GM23248 (cell line): ENCODE results near the gene INTS3. TPM values are rescaled to one million over a fixed set of nuclear protein-coding genes. Genes with fewer than 3 reads are reported as not detected.

Source experiments
- DNase-seq: peaks from one replicate; pipeline ENCODE4 v3.0.0-alpha.2; 2015
- H2AFZ ChIP-seq: fragments of 200-600 bp; sonication (generic); 2 replicates; pipeline ENCODE4 v1.6.1; 2016; ENCODE audit warnings: antibody characterized with exemption
- H3F3A ChIP-seq: fragments of 200-600 bp; sonication (generic); 2 replicates; pipeline ENCODE4 v1.6.1; 2016; ENCODE audit warnings: mild to moderate bottlenecking, antibody characterized with exemption, mixed run types; ENCODE audit not compliant: insufficient read depth
- H3K27ac ChIP-seq: fragments of 200-600 bp; sonication (generic); 2 replicates; pipeline ENCODE4 v1.5.1; 2016; ENCODE audit warnings: mild to moderate bottlenecking
- H3K27me3 ChIP-seq: fragments of 200-600 bp; sonication (generic); replicated peaks from 2 replicates; pipeline ENCODE4 v1.6.1; 2016; ENCODE audit warnings: mild to moderate bottlenecking; ENCODE audit not compliant: insufficient read depth
- H3K36me3 ChIP-seq: fragments of 200-600 bp; sonication (generic); 2 replicates; pipeline ENCODE4 v1.6.1; 2016; ENCODE audit warnings: low read depth, mild to moderate bottlenecking
- H3K4me1 ChIP-seq: fragments of 200-600 bp; sonication (generic); 2 replicates; pipeline ENCODE4 v1.6.1; 2016; ENCODE audit warnings: mild to moderate bottlenecking; ENCODE audit not compliant: insufficient read depth
- H3K4me2 ChIP-seq: fragments of 200-600 bp; sonication (generic); one replicate; pipeline ENCODE4 v1.6.1; 2016; ENCODE audit warnings: mild to moderate bottlenecking; ENCODE audit not compliant: unreplicated experiment
- H3K4me3 ChIP-seq: fragments of 200-600 bp; sonication (generic); 2 replicates; pipeline ENCODE4 v1.5.1; 2016; ENCODE audit warnings: mild to moderate bottlenecking
- H3K79me2 ChIP-seq: fragments of 200-600 bp; sonication (generic); 2 replicates; pipeline ENCODE4 v1.6.1; 2016; ENCODE audit warnings: mild to moderate bottlenecking; ENCODE audit not compliant: insufficient read depth
- H3K9ac ChIP-seq: fragments of 200-600 bp; sonication (generic); 2 replicates; pipeline ENCODE4 v1.6.1; 2016; ENCODE audit warnings: mild to moderate bottlenecking
- H3K9me2 ChIP-seq: fragments of 200-600 bp; sonication (generic); 2 replicates; pipeline ENCODE4 v1.6.1; 2016; ENCODE audit warnings: mixed run types, mild to moderate bottlenecking, moderate library complexity; ENCODE audit not compliant: insufficient read depth
- H3K9me3 ChIP-seq: fragments of 200-600 bp; sonication (generic); one replicate; pipeline ENCODE4 v1.6.1; 2017; ENCODE audit warnings: low read depth
- H4K20me1 ChIP-seq: fragments of 200-600 bp; sonication (generic); 2 replicates; pipeline ENCODE4 v1.6.0; 2016; ENCODE audit not compliant: insufficient read depth
- EZH2 ChIP-seq: fragments of 200-600 bp; sonication (generic); IDR thresholded peaks from 2 replicates; pipeline ENCODE4 v1.6.1; 2018; ENCODE audit warnings: antibody characterized with exemption, mild to moderate bottlenecking; ENCODE audit not compliant: insufficient read depth, poor library complexity, severe bottlenecking
- EZH2phosphoT487 ChIP-seq: fragments of 200-600 bp; sonication (generic); IDR thresholded peaks from 2 replicates; pipeline ENCODE4 v1.6.1; 2018; ENCODE audit warnings: antibody characterized with exemption, moderate library complexity, mild to moderate bottlenecking, low read depth; ENCODE audit not compliant: insufficient read depth
- WGBS, 2 experiments: methylation state at CpG; one replicate each; pipeline ENCODE4 v1.1.6; 2015 to 2017; ENCODE audit warnings: low lambda C conversion rate in 2 of 2, low coverage in 1 of 2; ENCODE audit errors: missing lambda C conversion rate in 2 of 2; 5-methylcytosine and 5-hydroxymethylcytosine counted together
- in situ Hi-C: fragments of 300-500 bp; cut with MboI; formaldehyde crosslinking; loops from 2 replicates; pipeline ENCODE4 v1.15.0; 2020
- microRNA-seq: library from miRNA; unstranded; fragments of <30 nt; microRNA quantifications from one replicate; pipeline ENCODE4, GENCODE V29; 2016; ENCODE audit warnings: borderline number of aligned reads
- polyA plus RNA-seq: library from polyadenylated mRNA; unstranded; fragments of >200 nt; fragmentation: Nextera tagmentation; extraction: Ambion mirVana; gene quantifications from 2 replicates; pipeline ENCODE4 v1.2.1, GENCODE V29; 2016
- small RNA-seq: library from RNA; depleted of rRNA; stranded (forward); fragments of <200 nt; gene quantifications from one replicate; pipeline ENCODE3, GENCODE V24; 2014; ENCODE audit warnings: low read depth, low replicate concordance
- total RNA-seq: library from RNA; depleted of rRNA; stranded (reverse); fragments of >200 nt; shearing (Covaris generic); gene quantifications from 2 replicates; pipeline ENCODE4 v1.2.3, GENCODE V29; 2014; rRNA removed

INTS3 gene
- total and polyA plus RNA-seq, 2 experiments from 2014 or later, result 19.9 to 40.2 TPM

DNA sequence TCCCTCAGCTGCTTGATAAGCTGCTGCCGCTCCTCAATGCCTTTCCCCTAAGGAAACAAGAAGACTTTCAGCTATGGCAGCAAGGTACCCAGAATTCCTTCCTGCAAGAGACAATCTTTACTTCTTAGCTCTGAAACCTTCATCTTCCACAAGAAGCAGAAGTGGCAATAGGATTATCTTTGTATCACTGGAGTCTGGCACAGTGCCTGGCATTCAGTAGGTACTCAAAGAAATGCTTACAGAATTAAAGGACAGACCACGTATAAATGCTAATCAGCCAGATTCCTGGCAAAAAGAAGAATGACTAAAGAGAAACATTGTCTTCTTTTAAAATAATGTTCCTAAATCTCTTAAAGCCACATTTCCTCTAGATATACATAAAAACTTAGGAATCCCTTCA is 91.0 kb downstream of the INTS3 start:
- Histone ChIP-seq H3K79me2 (peaks cover 11% of the 10 kb centered on the region), H3K9me2 (no peaks in the 10 kb centered on the region), H3F3A (no peaks in the 10 kb centered on the region; the same call in 1 of the 2 replicates), H3K27ac (no peak overlapping the region), H2AFZ (no peak overlapping the region), H3K9ac (no peak overlapping the region), H3K4me2 (no peak overlapping the region), H3K36me3 (peaks cover 33% of the 10 kb centered on the region; the same call in 1 of the 2 replicates), H4K20me1 (no peaks in the 10 kb centered on the region), H3K4me3 (no peak overlapping the region), H3K9me3 (no peaks in the 10 kb centered on the region), H3K27me3 (no peaks in the 10 kb centered on the region), H3K4me1 (no peaks in the 10 kb centered on the region)
- in situ Hi-C loops, result loop anchor here (10.0 kb wide), 1 partner anchor 166 kb away; the partner anchor contains the start of gene RAB13
- WGBS, 2 experiments, result 96 to 98% methylated on average over 2 of the region's 2 CpGs
- no peak for DNase-seq
- TF ChIP-seq EZH2 (no peak), EZH2phosphoT487 (no peak)

Small RNA genes within 50 kb of the gene (microRNA-seq; reads per million reads assigned to microRNA genes)
- not detected for gene MIR8083

Small RNA genes within 50 kb of the gene (small RNA-seq; reads per million reads assigned to genes)
- gene MIR8083, result not detected
- gene RF00019, result not detected
- gene RN7SL372P, result not detected

Other genes starting within 250 kb of the INTS3 start
- gene S100A6, start 192.1 kb upstream of the INTS3 start, total RNA-seq, result 550 and 683 TPM in 2 replicates
- 2,862 and 2,893 TPM in 2 replicates for gene S100A6, start 192.1 kb upstream of the INTS3 start, polyA plus RNA-seq
- gene S100A5, start 187.1 kb upstream of the INTS3 start, total RNA-seq, result not detected in 2 replicates
- gene S100A5, start 187.1 kb upstream of the INTS3 start, polyA plus RNA-seq, result 0.41 TPM in 1 of 2 replicates, not detected in the other
- gene S100A4, start 182.2 kb upstream of the INTS3 start, total RNA-seq, result 236 and 249 TPM in 2 replicates
- 608 and 610 TPM in 2 replicates for gene S100A4, start 182.2 kb upstream of the INTS3 start, polyA plus RNA-seq
- 2.2 and 3.8 TPM in 2 replicates for gene S100A3, start 178.8 kb upstream of the INTS3 start, total RNA-seq
- 7.5 and 8.0 TPM in 2 replicates for gene S100A3, start 178.8 kb upstream of the INTS3 start, polyA plus RNA-seq
- gene S100A2, start 162.2 kb upstream of the INTS3 start, total RNA-seq, result 1.7 and 9.0 TPM in 2 replicates
- 8.6 and 11.8 TPM in 2 replicates for gene S100A2, start 162.2 kb upstream of the INTS3 start, polyA plus RNA-seq
- 495 and 615 TPM in 2 replicates for gene S100A16, start 114.9 kb upstream of the INTS3 start, total RNA-seq
- gene S100A16, start 114.9 kb upstream of the INTS3 start, polyA plus RNA-seq, result 801 and 826 TPM in 2 replicates
- gene S100A14, start 111.7 kb upstream of the INTS3 start, total RNA-seq, result 2.1 TPM in 1 of 2 replicates, not detected in the other
- 0.31 and 0.32 TPM in 2 replicates for gene S100A14, start 111.7 kb upstream of the INTS3 start, polyA plus RNA-seq
- gene S100A13, start 100.5 kb upstream of the INTS3 start, total RNA-seq, result 127 and 159 TPM in 2 replicates
- gene S100A13, start 100.5 kb upstream of the INTS3 start, polyA plus RNA-seq, result 540 and 552 TPM in 2 replicates
- not detected in 2 replicates for gene S100A1, start 99.6 kb upstream of the INTS3 start, total RNA-seq
- gene S100A1, start 99.6 kb upstream of the INTS3 start, polyA plus RNA-seq, result 0.30 TPM in 1 of 2 replicates, not detected in the other
- gene CHTOP, start 94.0 kb upstream of the INTS3 start, total RNA-seq, result 26.9 and 37.8 TPM in 2 replicates
- gene CHTOP, start 94.0 kb upstream of the INTS3 start, polyA plus RNA-seq, result 42.2 and 44.2 TPM in 2 replicates
- 50.2 and 70.5 TPM in 2 replicates for gene SNAPIN, start 69.3 kb upstream of the INTS3 start, total RNA-seq
- gene SNAPIN, start 69.3 kb upstream of the INTS3 start, polyA plus RNA-seq, result 82.1 and 83.8 TPM in 2 replicates
- 176 and 180 TPM in 2 replicates for gene ILF2, start 57.1 kb upstream of the INTS3 start, total RNA-seq
- gene ILF2, start 57.1 kb upstream of the INTS3 start, polyA plus RNA-seq, result 174 and 178 TPM in 2 replicates
- 0.25 TPM in 1 of 2 replicates, not detected in the other for gene NPR1, start 49.4 kb upstream of the INTS3 start, total RNA-seq
- 0.09 and 0.19 TPM in 2 replicates for gene NPR1, start 49.4 kb upstream of the INTS3 start, polyA plus RNA-seq
- gene SLC27A3, start 47.4 kb downstream of the INTS3 start, total RNA-seq, result 8.8 and 11.4 TPM in 2 replicates
- gene SLC27A3, start 47.4 kb downstream of the INTS3 start, polyA plus RNA-seq, result 5.6 and 9.2 TPM in 2 replicates
- gene GATAD2B, start 194.9 kb downstream of the INTS3 start, total RNA-seq, result 3.9 and 4.3 TPM in 2 replicates
- 3.2 and 3.3 TPM in 2 replicates for gene GATAD2B, start 194.9 kb downstream of the INTS3 start, polyA plus RNA-seq
- gene DENND4B, start 218.7 kb downstream of the INTS3 start, total RNA-seq, result 3.9 and 17.5 TPM in 2 replicates
- gene DENND4B, start 218.7 kb downstream of the INTS3 start, polyA plus RNA-seq, result 4.0 and 6.1 TPM in 2 replicates
- 3.7 and 7.5 TPM in 2 replicates for gene CRTC2, start 230.6 kb downstream of the INTS3 start, total RNA-seq
- gene CRTC2, start 230.6 kb downstream of the INTS3 start, polyA plus RNA-seq, result 16.7 and 21.0 TPM in 2 replicates
- gene SLC39A1, start 235.5 kb downstream of the INTS3 start, total RNA-seq, result 120 and 141 TPM in 2 replicates
- 91.9 and 93.1 TPM in 2 replicates for gene SLC39A1, start 235.5 kb downstream of the INTS3 start, polyA plus RNA-seq
- 4.3 and 11.1 TPM in 2 replicates for gene CREB3L4, start 239.9 kb downstream of the INTS3 start, total RNA-seq
- 3.6 and 4.4 TPM in 2 replicates for gene CREB3L4, start 239.9 kb downstream of the INTS3 start, polyA plus RNA-seq
- 189 and 242 TPM in 2 replicates for gene JTB, start 249.6 kb downstream of the INTS3 start, total RNA-seq
- 183 and 186 TPM in 2 replicates for gene JTB, start 249.6 kb downstream of the INTS3 start, polyA plus RNA-seq